ENCODE measurements around the gene AVEN. TPM values are rescaled to one million over a fixed set of nuclear protein-coding genes. Genes with fewer than 3 reads are reported as not detected.

The AVEN gene
- total and polyA plus RNA-seq, 2 donors (not counting 3 experiments of a cell fraction or from before 2014, with no cell fraction given), result 7.7 to 23.3 TPM

DNA sequence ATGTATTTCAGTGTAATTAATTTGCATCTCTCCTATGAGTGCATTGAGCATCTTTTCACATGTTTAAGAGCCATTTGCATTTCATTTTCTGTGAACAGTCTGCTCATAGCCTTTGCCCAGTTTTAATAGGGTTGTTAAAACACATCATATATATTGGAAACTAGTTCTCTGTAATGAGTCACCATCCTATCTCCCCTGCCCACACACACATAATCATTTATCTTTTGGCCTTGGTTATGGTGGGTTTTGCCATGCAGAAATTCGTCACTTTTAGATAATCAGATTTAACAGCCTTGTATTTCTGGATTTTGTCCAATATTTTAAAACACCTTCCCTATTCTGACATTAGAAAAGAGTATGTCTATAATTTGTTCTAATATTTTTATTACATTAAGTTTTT is 82.6 kb downstream of the AVEN start:
- ChIA-PET POLR2A (no interaction called here), CTCF (no interaction called here)
- no peak overlapping the region for H2AFZ ChIP-seq (ENCODE audit: low read depth, low read length)
- BruUV-seq (replicated peaks), result no TSS peak
- no peaks in the 10 kb centered on the region for H3K4me1 ChIP-seq (ENCODE audit: control insufficient read depth, extremely low read depth, insufficient read depth, low read length)
- no peaks in the 10 kb centered on the region for H3K9me1 ChIP-seq (replicated peaks; ENCODE audit: control insufficient read depth, extremely low read depth, insufficient read depth, low read length)
- no peaks in the 10 kb centered on the region for H3K36me3 ChIP-seq (ENCODE audit: control insufficient read depth in 2 of 2, extremely low read depth in 1 of 2, insufficient read depth in 2 of 2, low read length in 2 of 2)
- no peak for FAIRE-seq
- H3K79me2 ChIP-seq (ENCODE audit: control insufficient read depth, insufficient read depth, low read length), result no peaks in the 10 kb centered on the region
- no peak overlapping the region for H3K4me3 ChIP-seq (replicated peaks in 1 of 3; ENCODE audit: insufficient read depth in 1 of 3, low read depth in 1 of 3, low read length in 3 of 3)
- H3K9me3 ChIP-seq (replicated peaks; ENCODE audit: control insufficient read depth, insufficient read depth, low read length), result no peaks in the 10 kb centered on the region
- no peak overlapping the region for H3K27ac ChIP-seq (ENCODE audit: insufficient read depth, low read depth, low read length)
- TF ChIP-seq, protein P1, sequence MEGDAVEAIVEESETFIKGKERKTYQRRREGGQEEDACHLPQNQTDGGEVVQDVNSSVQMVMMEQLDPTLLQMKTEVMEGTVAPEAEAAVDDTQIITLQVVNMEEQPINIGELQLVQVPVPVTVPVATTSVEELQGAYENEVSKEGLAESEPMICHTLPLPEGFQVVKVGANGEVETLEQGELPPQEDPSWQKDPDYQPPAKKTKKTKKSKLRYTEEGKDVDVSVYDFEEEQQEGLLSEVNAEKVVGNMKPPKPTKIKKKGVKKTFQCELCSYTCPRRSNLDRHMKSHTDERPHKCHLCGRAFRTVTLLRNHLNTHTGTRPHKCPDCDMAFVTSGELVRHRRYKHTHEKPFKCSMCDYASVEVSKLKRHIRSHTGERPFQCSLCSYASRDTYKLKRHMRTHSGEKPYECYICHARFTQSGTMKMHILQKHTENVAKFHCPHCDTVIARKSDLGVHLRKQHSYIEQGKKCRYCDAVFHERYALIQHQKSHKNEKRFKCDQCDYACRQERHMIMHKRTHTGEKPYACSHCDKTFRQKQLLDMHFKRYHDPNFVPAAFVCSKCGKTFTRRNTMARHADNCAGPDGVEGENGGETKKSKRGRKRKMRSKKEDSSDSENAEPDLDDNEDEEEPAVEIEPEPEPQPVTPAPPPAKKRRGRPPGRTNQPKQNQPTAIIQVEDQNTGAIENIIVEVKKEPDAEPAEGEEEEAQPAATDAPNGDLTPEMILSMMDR (IDR thresholded peaks at IDR 0.05; ENCODE audit: extremely low read depth in 1 of 2, insufficient read depth in 1 of 2, low read depth in 1 of 2, low read length in 2 of 2), result no peak
- TF ChIP-seq GATA2 (IDR thresholded peaks at IDR 0.05; ENCODE audit: insufficient read depth, insufficient read length, low read depth, low read length) (peak; percentile 18), FOS (IDR thresholded peaks at IDR 0.05; ENCODE audit: borderline replicate concordance, insufficient read depth, low read length) (peak; percentile 18)
- peaks cover 2% of the 10 kb centered on the region for H4K20me1 ChIP-seq (replicated peaks; ENCODE audit: control insufficient read depth, extremely low read depth, insufficient read depth, low read length)
- H3K27me3 ChIP-seq (ENCODE audit: control insufficient read depth in 2 of 2, insufficient read depth in 2 of 2, low read length in 2 of 2), result no peaks in the 10 kb centered on the region
- intact Hi-C loops (cut with micrococcal nuclease) (no loop called here), dilution Hi-C loops (cut with MboI; ENCODE audit: extremely low pct_ligation_motif_present, low sequenced_read_pairs) (no loop called here)
- no peak overlapping the region for H3K9ac ChIP-seq (replicated peaks; ENCODE audit: extremely low read depth, insufficient read depth, low read length)
- H3K4me2 ChIP-seq (ENCODE audit: insufficient read depth, low read length), result no peak overlapping the region
- peak; percentile 31 for DNase-seq (ENCODE audit: low read depth, low spot score)

DNA sequence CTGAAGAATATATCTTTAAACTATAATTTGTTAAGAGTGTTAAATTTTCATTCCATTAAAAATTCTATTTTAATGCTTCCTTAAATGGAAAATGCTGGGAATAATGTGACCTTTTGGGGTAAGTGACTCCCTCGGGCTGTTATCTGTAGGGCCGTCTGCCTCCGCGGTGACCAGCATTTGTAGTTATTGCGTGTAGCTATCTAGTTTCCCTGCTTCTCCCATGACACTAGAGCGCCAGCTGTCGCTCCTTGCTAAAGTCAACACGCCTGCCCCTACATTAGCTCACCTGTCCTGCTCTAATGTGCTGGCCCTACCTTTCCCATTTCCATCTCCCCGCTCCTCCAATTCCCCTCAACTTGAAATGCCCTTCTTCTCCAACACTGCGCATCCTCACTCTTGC is 83.1 kb downstream of the AVEN start:
- DNase-seq (ENCODE audit: low read depth, low spot score) (no peak), FAIRE-seq (no peak)
- Histone ChIP-seq H3K27me3 (ENCODE audit: control insufficient read depth in 2 of 2, insufficient read depth in 2 of 2, low read length in 2 of 2) (no peaks in the 10 kb centered on the region), H4K20me1 (replicated peaks; ENCODE audit: control insufficient read depth, extremely low read depth, insufficient read depth, low read length) (peaks cover 2% of the 10 kb centered on the region), H3K4me1 (ENCODE audit: control insufficient read depth, extremely low read depth, insufficient read depth, low read length) (no peaks in the 10 kb centered on the region), H3K9ac (replicated peaks; ENCODE audit: extremely low read depth, insufficient read depth, low read length) (no peak overlapping the region), H3K4me3 (replicated peaks in 1 of 3; ENCODE audit: insufficient read depth in 1 of 3, low read depth in 1 of 3, low read length in 3 of 3) (no peak overlapping the region), H3K36me3 (ENCODE audit: control insufficient read depth in 2 of 2, extremely low read depth in 1 of 2, insufficient read depth in 2 of 2, low read length in 2 of 2) (no peaks in the 10 kb centered on the region), H3K79me2 (ENCODE audit: control insufficient read depth, insufficient read depth, low read length) (no peaks in the 10 kb centered on the region), H2AFZ (ENCODE audit: low read depth, low read length) (no peak overlapping the region), H3K27ac (ENCODE audit: insufficient read depth, low read depth, low read length) (no peak overlapping the region), H3K9me1 (replicated peaks; ENCODE audit: control insufficient read depth, extremely low read depth, insufficient read depth, low read length) (no peaks in the 10 kb centered on the region), H3K9me3 (replicated peaks; ENCODE audit: control insufficient read depth, insufficient read depth, low read length) (no peaks in the 10 kb centered on the region), H3K4me2 (ENCODE audit: insufficient read depth, low read length) (no peak overlapping the region)
- dilution Hi-C loops (cut with MboI; ENCODE audit: extremely low pct_ligation_motif_present, low sequenced_read_pairs) (no loop called here), intact Hi-C loops (cut with micrococcal nuclease) (no loop called here)
- CTCF ChIA-PET, result no interaction called here
- POLR2A ChIA-PET, result no interaction called here
- BruUV-seq (replicated peaks), result no TSS peak
- no peak for TF ChIP-seq GATA2 (IDR thresholded peaks at IDR 0.05; ENCODE audit: insufficient read depth, insufficient read length, low read depth, low read length)
- no peak for TF ChIP-seq FOS (IDR thresholded peaks at IDR 0.05; ENCODE audit: borderline replicate concordance, insufficient read depth, low read length)
- TF ChIP-seq EZH2 (IDR thresholded peaks at IDR 0.05; ENCODE audit: borderline replicate concordance, low read depth, low read length, severe bottlenecking), result no peak
- no peak for TF ChIP-seq POLR2AphosphoS5 (IDR thresholded peaks at IDR 0.05; ENCODE audit: insufficient read depth, low read depth, low read length)
- TF ChIP-seq POLR2A (IDR thresholded peaks at IDR 0.05; ENCODE audit: low read depth, low read length), result no peak
- TF ChIP-seq, protein P2, sequence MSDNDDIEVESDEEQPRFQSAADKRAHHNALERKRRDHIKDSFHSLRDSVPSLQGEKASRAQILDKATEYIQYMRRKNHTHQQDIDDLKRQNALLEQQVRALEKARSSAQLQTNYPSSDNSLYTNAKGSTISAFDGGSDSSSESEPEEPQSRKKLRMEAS (IDR thresholded peaks at IDR 0.05; ENCODE audit: insufficient read depth, insufficient read length), result no peak
- no peak for TF ChIP-seq MYC (IDR thresholded peaks at IDR 0.05; ENCODE audit: low read depth, low read length)
- no peak for TF ChIP-seq JUN (IDR thresholded peaks at IDR 0.05; ENCODE audit: borderline replicate concordance, insufficient read depth, insufficient read length, low read depth)
- TF ChIP-seq, protein P1 (IDR thresholded peaks at IDR 0.05; ENCODE audit: extremely low read depth in 1 of 2, insufficient read depth in 1 of 2, low read depth in 1 of 2, low read length in 2 of 2), result no peak

Measured in endothelial cell of umbilical vein (primary cell).